ENCODE data around the gene ENKUR. TPM values are rescaled to one million over a fixed set of nuclear protein-coding genes. Genes with fewer than 3 reads are reported as not detected.

Gene ENKUR, protein sequence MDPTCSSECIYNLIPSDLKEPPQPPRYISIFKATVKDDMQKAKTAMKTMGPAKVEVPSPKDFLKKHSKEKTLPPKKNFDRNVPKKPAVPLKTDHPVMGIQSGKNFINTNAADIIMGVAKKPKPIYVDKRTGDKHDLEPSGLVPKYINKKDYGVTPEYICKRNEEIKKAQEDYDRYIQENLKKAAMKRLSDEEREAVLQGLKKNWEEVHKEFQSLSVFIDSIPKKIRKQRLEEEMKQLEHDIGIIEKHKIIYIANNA
- total RNA-seq = not detected in 2 replicates

GRCh38 chr10:25015828-25016375 is at the start of gene ENKUR:
TSS of gene ENKUR (minus strand) at chr10:25016158. CDS start at chr10:25015936, 222 bp downstream.

GRCh38 chr10:25016376-25017153 is 607 bp upstream of the ENKUR start, which contains the start of gene THNSL1:
TSS of gene THNSL1 (plus strand) at chr10:25016612. CDS start at chr10:25023224, 6,612 bp downstream.

GRCh38 chr10:24952143-24952706 is 63.7 kb downstream of the ENKUR start, which contains the start of gene PRTFDC1:
TSS of gene PRTFDC1 (minus strand) at chr10:24952606. CDS start at chr10:24952575, 31 bp downstream.

Other genes with a start within 250 kb of the ENKUR start
- gene PRTFDC1, start 63.6 kb downstream of the ENKUR start, total RNA-seq = 11.4 and 14.6 TPM in 2 replicates
- 2.2 and 3.6 TPM in 2 replicates for gene THNSL1, start 454 bp upstream of the ENKUR start, total RNA-seq
- gene GPR158, start 158.8 kb upstream of the ENKUR start, total RNA-seq = 4.9 and 10.3 TPM in 2 replicates

Measured in cardiac atrium fibroblast (primary cell).